GM18858 (cell line): ENCODE data around the gene LURAP1L.

Source experiments
- ATAC-seq: cut with Tn5 transposase; IDR thresholded peaks from one replicate; pipeline ENCODE4 v1.9.1; 2021; ENCODE audit not compliant: unreplicated experiment

LURAP1L gene

GRCh38 chr9:12774861-12775678 lies at the start of gene LURAP1L:
Gene LURAP1L, plus strand, starts transcription at chr9:12775020. Its CDS starts 696 bp downstream, at chr9:12775716.
- no peak for ATAC-seq

DNA sequence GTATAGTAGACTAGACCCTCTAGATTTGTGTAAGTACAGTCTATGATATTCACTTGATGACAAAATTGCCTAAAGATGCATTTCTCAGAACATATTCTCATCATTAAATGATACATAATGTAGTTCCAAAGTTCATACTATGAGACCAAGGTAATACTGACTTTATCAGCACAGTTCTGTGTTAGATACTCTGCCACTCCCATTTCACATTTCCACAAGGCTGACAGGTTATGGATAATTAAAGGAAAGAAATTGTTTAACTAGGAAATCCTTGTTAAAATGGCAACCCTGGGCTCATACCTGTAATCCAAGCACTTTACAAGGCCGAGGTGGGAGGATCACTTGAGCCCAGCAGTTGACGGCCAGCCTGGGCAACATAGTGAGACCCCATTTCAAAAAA lies 48.0 kb upstream of the LURAP1L start:
- no peak for ATAC-seq

DNA sequence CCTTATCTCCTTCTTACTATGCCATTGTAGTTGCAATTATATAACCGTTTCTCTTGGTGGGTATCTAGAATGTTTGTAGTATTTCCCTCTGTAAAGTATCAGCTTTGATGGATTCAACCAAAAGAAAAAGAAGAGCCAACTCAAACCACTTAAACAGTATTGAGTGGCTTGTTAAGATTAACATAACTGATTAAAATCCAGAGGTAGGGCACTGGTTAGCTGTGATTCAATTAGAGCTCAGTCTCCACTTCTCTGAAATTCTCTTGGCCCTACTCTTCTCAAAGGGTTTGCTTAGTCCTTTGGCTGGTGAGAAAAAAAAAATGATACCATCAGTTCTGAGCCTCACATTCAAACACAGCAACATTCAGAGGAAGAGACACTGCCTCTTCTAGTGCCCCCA lies 44.6 kb upstream of the LURAP1L start:
- no peak for ATAC-seq

DNA sequence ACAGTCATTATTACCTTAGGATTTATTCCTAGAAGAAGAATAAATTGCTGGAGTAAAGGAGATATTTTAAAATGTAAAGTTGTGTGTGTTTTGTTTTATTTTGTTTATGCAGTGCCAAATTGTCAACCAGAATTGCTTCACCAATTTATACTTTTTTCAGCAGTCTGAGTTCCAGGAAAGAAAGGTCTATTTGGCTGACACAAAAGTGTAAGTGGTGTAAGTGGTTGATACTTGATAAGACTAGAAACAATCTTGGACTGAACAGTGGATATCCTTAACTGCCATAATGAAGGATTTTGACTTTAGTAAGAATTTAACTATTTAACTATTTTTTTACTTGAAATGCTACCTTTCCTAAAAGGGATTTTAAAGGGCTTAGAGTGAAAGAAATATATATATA lies 43.9 kb upstream of the LURAP1L start:
- no peak for ATAC-seq

- no peak for ATAC-seq
These were observed 41.8 kb upstream of the LURAP1L start for GRCh38 chr9:12732971-12733370.

- peak; percentile 46 for ATAC-seq
These were observed 39.2 kb upstream of the LURAP1L start for GRCh38 chr9:12735665-12736064.

DNA sequence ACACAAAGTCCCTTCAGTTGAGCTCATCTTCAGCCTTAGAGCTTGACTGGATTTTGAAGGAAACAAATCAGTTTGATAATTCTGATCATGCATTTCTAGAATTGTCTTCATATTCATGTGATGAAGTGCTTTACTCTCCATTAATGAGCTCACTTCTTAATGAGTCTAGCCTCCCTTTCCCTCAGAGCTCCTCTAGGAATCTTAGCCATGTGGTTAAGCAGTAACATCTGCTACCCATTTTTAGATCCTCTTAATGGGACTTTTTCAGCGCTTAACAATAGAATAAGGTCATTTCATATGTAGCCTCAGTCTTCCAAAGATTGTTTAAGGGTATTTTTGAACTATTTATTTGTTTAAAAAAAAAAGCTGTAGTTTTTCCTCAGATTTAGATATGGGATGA lies 36.9 kb upstream of the LURAP1L start:
- no peak for ATAC-seq

DNA sequence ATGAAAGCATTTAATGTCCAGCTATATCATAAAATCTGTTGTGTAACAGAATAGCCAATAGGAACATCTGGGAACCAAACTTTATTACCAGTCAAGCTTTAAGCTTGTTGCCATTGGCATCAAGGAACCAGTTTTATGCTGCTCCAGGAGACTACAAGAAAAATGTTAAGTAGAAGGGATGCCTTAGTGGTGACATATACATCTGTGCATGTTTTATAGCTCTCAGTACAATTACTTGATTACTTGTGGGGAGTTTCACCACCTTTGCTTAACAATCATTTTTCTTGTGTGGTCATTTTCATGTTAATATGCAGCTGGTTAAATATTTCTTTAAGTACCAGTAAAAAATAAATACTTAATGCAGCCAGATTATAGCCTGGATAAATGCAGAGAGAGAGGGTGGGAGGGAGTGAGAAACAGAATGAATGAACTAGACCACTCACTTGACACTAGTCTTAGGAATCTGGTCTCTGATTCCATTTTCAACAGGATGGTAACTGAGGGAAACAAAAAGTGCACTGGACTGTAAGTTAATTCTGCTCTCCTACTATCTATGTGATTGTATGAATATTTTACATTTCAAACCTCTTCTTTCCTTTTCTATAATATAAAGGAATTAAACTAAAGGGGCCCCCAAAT lies 35.7 kb upstream of the LURAP1L start:
- ATAC-seq, result no peak

DNA sequence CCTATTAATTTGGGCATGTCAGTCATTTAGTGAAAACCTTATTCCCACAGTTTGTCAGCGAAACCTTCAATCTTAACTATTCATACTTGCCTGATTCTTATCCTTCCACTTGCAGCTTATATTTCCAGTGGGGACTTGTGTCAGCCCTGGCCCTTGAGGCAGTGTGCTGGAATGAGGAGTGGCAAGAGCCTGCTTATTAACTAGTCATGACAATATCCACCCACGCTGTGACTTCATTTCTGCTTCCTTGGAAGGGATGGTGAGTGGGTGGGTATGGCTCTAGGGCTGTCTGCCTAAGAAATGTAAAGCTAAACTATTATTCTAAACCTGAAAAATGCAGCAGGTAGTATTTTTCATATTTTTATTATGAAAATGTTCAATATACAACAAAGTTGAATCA lies 34.0 kb upstream of the LURAP1L start:
- no peak for ATAC-seq

DNA sequence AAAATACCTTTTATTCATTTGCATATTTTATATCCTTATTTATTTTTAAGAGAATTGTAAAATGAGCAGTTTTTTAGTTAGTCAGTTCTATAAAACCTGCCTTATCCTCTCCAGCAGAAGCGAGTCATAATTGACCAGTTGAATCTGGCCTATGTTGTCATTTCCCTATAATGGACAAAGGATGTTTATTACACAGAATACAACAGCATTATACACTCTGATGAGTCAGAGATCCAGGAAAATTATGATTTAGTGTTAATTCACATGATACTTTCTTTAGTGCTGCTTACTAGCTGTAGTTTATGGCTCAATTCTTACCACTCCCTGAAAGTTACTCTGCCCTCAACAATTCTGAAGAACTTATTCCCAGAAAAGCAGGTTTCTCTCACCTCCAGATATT lies 26.8 kb upstream of the LURAP1L start:
- no peak for ATAC-seq

DNA sequence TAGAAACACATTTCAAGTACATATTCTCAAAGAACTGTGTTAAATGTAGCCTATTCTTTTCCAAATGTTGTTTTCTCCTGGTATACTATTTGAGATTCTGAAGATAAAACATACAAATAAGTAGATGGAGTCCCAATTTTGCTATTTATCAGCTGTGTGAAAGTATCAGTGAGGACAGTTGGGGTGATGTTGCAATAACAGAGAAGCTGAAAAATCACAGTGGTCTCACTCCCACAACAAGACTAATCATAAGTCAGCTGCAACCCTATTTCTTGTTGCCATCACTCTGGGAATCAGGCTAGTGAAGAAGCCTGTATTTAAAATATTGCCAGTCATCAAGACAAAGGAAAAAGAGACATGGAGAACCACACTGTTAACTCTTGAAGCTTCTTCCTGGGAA lies 25.9 kb upstream of the LURAP1L start:
- no peak for ATAC-seq

GRCh38 chr9:12753931-12754330 lies 20.9 kb upstream of the LURAP1L start:
- no peak for ATAC-seq

DNA sequence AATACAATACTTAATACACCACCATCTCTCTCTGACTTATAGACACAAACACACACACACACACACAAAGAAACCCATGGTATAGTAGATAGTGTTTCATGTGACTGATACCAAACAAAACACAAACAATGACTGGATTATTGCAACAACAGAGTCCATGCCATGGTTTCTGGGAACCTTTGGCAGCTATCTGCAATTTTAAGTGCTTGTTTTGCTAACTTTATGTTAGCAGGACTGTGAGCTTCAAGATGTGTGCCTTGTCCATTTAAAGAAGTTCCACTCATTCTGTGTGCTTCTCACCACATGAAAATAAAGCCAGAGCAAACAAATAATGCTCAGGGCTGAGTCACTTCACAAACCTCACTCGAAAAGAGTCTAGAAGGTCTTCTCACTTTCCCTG lies 15.1 kb upstream of the LURAP1L start:
- no peak for ATAC-seq

GRCh38 chr9:12760758-12761157 lies 14.1 kb upstream of the LURAP1L start:
- ATAC-seq, result no peak

DNA sequence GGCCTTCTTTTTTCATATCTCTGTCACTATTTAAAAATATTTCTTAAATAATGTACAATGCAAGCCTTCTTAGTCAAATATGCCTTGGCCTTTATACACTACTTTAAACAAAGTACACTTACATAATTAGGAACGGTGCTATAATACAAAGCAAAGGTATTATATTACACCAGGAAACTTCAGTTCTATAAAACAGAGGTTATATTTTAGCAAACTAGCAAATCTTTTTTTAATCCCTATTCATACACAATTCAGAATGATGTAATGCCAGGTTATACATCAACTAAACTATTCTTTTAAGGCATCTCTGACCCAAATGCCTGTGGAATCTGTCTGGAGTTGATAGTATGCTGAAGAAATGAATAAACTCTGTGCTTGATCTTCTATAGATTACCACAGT lies 10.7 kb upstream of the LURAP1L start:
- no peak for ATAC-seq

DNA sequence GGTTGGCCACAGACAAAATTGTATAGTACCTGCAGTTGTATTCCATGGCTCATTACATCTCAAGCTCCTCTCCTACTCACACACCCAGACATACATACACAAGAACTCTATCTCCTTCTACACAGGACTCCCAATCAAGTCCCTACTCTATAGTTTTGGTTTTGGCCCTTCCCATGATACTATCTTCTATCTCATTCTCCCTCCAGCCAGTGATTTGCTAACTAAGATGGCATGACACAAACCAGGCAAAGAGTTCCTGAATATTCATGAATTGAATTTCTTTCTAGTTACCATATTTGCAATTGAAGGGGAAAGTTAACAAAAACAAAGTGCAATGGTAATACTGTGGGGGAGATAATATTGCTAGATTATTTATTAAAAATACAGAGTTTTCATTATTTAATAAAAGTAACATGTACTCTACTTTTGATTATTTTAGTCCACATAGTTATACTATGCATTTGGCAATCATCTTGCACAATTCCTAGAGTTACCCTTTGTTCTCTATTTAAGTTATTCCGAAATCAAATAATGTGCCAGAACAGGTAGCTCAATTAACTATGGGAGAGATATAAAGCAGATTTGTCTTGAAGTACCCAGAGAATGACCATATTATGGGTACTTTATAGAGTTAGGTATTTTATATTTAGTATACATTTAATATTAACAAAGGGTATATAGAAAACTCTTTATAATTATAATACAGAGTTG lies 9.6 kb upstream of the LURAP1L start:
- no peak for ATAC-seq

DNA sequence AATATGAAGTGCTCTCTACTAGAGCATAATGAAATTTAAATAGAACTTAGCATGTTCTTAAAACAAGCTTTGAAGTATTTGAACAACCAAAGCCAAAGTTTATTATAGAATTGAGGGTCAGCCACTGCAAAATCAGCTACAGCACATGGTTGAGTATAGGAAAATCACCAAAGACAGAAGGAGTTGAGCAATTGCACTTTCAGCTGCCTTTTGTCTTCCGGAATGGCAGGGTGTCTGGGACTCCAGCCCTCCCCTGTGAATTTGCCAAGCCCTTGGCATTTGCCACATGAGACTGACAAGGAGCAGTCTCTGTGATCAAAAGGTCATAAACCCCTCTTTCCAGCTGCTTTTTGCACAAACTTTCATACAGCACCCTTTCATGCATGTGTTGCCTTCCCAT lies 8.5 kb upstream of the LURAP1L start:
- ATAC-seq, result no peak

GRCh38 chr9:12770261-12770660 lies 4.6 kb upstream of the LURAP1L start:
- ATAC-seq, result no peak

GRCh38 chr9:12771891-12772290 lies 2.9 kb upstream of the LURAP1L start:
- ATAC-seq, result no peak

- no peak for ATAC-seq
These were observed 1.3 kb upstream of the LURAP1L start for GRCh38 chr9:12773562-12773961.

DNA sequence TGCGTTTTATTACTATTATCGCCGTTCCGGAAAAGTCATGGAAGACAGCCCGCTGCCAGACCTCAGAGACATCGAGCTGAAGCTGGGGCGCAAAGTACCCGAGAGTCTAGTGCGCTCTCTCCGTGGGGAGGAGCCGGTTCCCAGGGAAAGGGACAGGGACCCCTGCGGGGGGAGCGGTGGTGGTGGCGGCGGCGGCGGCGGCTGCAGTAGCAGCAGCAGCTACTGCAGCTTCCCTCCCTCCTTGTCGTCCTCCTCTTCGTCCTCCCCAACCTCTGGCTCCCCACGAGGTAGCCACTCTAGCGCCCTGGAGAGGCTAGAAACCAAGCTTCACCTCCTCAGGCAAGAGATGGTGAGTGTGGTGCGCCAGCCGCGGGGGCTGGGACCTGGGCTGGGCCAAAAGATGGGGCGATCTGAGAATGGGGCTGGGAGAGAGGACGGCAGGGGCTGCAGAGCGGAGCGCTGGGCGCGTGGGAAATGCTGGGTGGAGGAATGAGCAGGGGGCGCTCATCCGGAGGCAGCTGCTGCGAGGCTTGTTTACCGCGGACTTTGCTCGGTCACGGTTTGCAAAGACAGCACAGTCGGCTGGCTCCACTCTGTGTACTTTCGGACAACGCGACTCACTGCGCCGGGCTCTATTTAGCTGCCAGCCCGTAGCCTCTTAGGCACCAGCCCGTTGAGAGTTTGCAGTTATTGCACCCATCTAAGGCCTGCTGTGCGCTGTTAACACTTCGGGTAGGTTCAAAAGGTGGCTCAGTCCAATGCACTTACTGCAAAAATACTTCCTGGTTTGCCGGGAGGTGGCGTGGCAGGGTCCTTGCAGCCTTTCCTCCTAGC lies 1.1 kb downstream of the LURAP1L start:
- peak; percentile 90 for ATAC-seq
